Measurements from ENCODE around the gene ZNF18. TPM values are rescaled to one million over a fixed set of nuclear protein-coding genes. Genes with fewer than 3 reads are reported as not detected.
A peak's percentile ranks its signal among the peaks of the same experiment; 100 is the strongest.

The ZNF18 gene
- polyA plus RNA-seq, 1 donor (not counting 4 experiments of a cell fraction or from before 2014, with no cell fraction given), result 7.7 TPM

DNA sequence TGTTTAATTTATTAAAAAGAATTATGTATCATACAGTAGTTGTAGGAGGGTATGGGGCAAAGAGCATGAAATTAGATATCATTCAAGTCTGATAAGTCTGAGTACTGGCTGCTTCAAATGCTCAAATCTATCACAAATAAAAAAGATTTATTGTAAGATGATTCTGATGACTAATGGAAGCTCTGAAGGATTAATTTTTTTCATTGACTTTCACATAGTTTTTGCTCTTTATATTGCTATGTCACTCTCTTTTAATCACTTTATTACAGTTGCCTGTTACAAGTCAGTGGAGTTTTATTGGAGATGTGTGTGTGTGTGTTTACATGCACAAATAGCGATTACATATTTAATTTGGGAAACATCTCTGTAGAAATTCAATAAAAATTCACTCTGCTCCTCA, 38.4 kb upstream of the ZNF18 start:
- no peaks in the 10 kb centered on the region for H3K9me1 ChIP-seq (ENCODE audit: control insufficient read depth, extremely low read depth, insufficient read depth, low read length)
- no peak overlapping the region for H3K4me3 ChIP-seq (ENCODE audit: control insufficient read depth in 2 of 3, extremely low read depth in 1 of 3, insufficient read depth in 2 of 3, low read depth in 1 of 3, low read length in 3 of 3)
- peaks cover 12% of the 10 kb centered on the region for H4K20me1 ChIP-seq (ENCODE audit: control insufficient read depth, extremely low read depth, insufficient read depth, low read length)
- no peaks in the 10 kb centered on the region for H3K27me3 ChIP-seq (ENCODE audit: control insufficient read depth, extremely low read depth, insufficient read depth, low read length)
- H3K4me2 ChIP-seq (ENCODE audit: control insufficient read depth, extremely low read depth, insufficient read depth, low read depth, low read length), result no peak overlapping the region
- FAIRE-seq (no peak), DNase-seq (ENCODE audit: low read depth, low spot score) (no peak)
- H3K9ac ChIP-seq (ENCODE audit: control insufficient read depth, extremely low read depth, insufficient read depth, low read length), result no peak overlapping the region
- TF ChIP-seq EZH2 (IDR thresholded peaks at IDR 0.05; ENCODE audit: low read length), result no peak
- TF ChIP-seq, protein P1, sequence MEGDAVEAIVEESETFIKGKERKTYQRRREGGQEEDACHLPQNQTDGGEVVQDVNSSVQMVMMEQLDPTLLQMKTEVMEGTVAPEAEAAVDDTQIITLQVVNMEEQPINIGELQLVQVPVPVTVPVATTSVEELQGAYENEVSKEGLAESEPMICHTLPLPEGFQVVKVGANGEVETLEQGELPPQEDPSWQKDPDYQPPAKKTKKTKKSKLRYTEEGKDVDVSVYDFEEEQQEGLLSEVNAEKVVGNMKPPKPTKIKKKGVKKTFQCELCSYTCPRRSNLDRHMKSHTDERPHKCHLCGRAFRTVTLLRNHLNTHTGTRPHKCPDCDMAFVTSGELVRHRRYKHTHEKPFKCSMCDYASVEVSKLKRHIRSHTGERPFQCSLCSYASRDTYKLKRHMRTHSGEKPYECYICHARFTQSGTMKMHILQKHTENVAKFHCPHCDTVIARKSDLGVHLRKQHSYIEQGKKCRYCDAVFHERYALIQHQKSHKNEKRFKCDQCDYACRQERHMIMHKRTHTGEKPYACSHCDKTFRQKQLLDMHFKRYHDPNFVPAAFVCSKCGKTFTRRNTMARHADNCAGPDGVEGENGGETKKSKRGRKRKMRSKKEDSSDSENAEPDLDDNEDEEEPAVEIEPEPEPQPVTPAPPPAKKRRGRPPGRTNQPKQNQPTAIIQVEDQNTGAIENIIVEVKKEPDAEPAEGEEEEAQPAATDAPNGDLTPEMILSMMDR (optimal IDR thresholded peaks at IDR 0.05 in 1 of 3, IDR thresholded peaks at IDR 0.05 in 1 of 3, conservative IDR thresholded peaks at IDR 0.05 in 1 of 3; ENCODE audit: extremely low read depth in 1 of 3, insufficient read depth in 2 of 3, low read length in 3 of 3), result no peak
- H3K4me1 ChIP-seq (ENCODE audit: control insufficient read depth, extremely low read depth, insufficient read depth, low read length), result peaks cover 18% of the 10 kb centered on the region
- H3K36me3 ChIP-seq (ENCODE audit: control insufficient read depth in 2 of 2, extremely low read depth in 1 of 2, insufficient read depth in 2 of 2, low read length in 2 of 2), result peaks cover 0 to 7% of the 10 kb centered on the region in 2 experiments
- no peak overlapping the region for H3K27ac ChIP-seq (ENCODE audit: control insufficient read depth, insufficient read depth, low read length)
- no peak overlapping the region for H2AFZ ChIP-seq (ENCODE audit: control insufficient read depth, low read length)
- no peaks in the 10 kb centered on the region for H3K9me3 ChIP-seq (ENCODE audit: control insufficient read depth, low read depth, low read length)
- dilution Hi-C loops (cut with MboI; ENCODE audit: extremely low pct_ligation_motif_present, low sequenced_read_pairs), result no loop called here
- H3K79me2 ChIP-seq (ENCODE audit: control insufficient read depth, insufficient read depth, low read length), result peaks cover 77% of the 10 kb centered on the region

DNA sequence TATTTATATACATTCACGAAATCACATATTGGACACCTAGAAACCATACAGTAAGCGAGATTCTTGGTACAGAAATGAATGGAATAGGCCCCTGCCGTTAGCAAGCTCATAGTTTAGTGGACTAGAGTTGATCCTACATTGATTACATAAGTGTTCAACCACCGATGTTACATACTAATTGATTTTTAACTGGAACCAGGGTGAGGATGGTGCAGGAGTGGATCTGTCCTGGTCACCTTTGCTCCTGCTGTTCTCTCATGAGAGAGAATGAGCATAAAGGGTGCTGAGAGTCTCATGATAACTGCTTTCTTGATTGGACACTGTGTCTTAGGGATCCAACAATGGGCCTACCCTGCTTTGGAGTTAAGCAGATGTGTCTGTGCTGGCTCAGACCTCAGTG, 37.3 kb upstream of the ZNF18 start:
- no peaks in the 10 kb centered on the region for H3K27me3 ChIP-seq (ENCODE audit: control insufficient read depth, extremely low read depth, insufficient read depth, low read length)
- no peak for DNase-seq (ENCODE audit: low read depth, low spot score)
- H3K9ac ChIP-seq (ENCODE audit: control insufficient read depth, extremely low read depth, insufficient read depth, low read length), result no peak overlapping the region
- no peak overlapping the region for H2AFZ ChIP-seq (ENCODE audit: control insufficient read depth, low read length)
- H3K9me1 ChIP-seq (ENCODE audit: control insufficient read depth, extremely low read depth, insufficient read depth, low read length), result no peaks in the 10 kb centered on the region
- FAIRE-seq, result peak; percentile 23
- H3K27ac ChIP-seq (ENCODE audit: control insufficient read depth, insufficient read depth, low read length), result no peak overlapping the region
- no peak overlapping the region for H3K4me2 ChIP-seq (ENCODE audit: control insufficient read depth, extremely low read depth, insufficient read depth, low read depth, low read length)
- H3K4me3 ChIP-seq (ENCODE audit: control insufficient read depth in 2 of 3, extremely low read depth in 1 of 3, insufficient read depth in 2 of 3, low read depth in 1 of 3, low read length in 3 of 3), result no peak overlapping the region
- H3K4me1 ChIP-seq (ENCODE audit: control insufficient read depth, extremely low read depth, insufficient read depth, low read length), result peaks cover 6% of the 10 kb centered on the region
- H3K36me3 ChIP-seq (ENCODE audit: control insufficient read depth in 2 of 2, extremely low read depth in 1 of 2, insufficient read depth in 2 of 2, low read length in 2 of 2), result peaks cover 0 to 7% of the 10 kb centered on the region in 2 experiments
- dilution Hi-C loops (cut with MboI; ENCODE audit: extremely low pct_ligation_motif_present, low sequenced_read_pairs), result no loop called here
- peaks cover 86% of the 10 kb centered on the region for H3K79me2 ChIP-seq (ENCODE audit: control insufficient read depth, insufficient read depth, low read length)
- no peaks in the 10 kb centered on the region for H3K9me3 ChIP-seq (ENCODE audit: control insufficient read depth, low read depth, low read length)
- peaks cover 8% of the 10 kb centered on the region for H4K20me1 ChIP-seq (ENCODE audit: control insufficient read depth, extremely low read depth, insufficient read depth, low read length)
- TF ChIP-seq EZH2 (IDR thresholded peaks at IDR 0.05; ENCODE audit: low read length), result no peak
- TF ChIP-seq, protein P1 (optimal IDR thresholded peaks at IDR 0.05 in 1 of 3, IDR thresholded peaks at IDR 0.05 in 1 of 3, conservative IDR thresholded peaks at IDR 0.05 in 1 of 3; ENCODE audit: extremely low read depth in 1 of 3, insufficient read depth in 2 of 3, low read length in 3 of 3), result no peak

All from keratinocyte (primary cell).